PC-9 (cell line): ENCODE results near the gene S100B.

Source experiments
- CTCF ChIP-seq: fragments of 200-600 bp; sonication (generic); conservative IDR thresholded peaks from 2 replicates; pipeline ENCODE4 v1.6.1; 2017; ENCODE audit warnings: mixed run types, antibody characterized with exemption, mild to moderate bottlenecking, moderate library complexity
- EZH2 ChIP-seq: fragments of 200-600 bp; sonication (generic); IDR thresholded peaks from 2 replicates; pipeline ENCODE4 v1.8.0; 2017; ENCODE audit warnings: antibody characterized with exemption, low read depth

GRCh38 chr21:46605767-46606426, 1.0 kb upstream of the S100B start:
- TF ChIP-seq CTCF (no peak), EZH2 (no peak)
